Mesangial cell (primary cell): Measurements from ENCODE around the gene UBL4B. TPM values are rescaled to one million over a fixed set of nuclear protein-coding genes. Genes with fewer than 3 reads are reported as not detected.

Source experiments
- total RNA-seq: library from RNA; depleted of rRNA; stranded (reverse); fragments of >200 nt; gene quantifications from 2 replicates; pipeline ENCODE4 v1.2.3, GENCODE V29; 2015

The UBL4B gene, protein sequence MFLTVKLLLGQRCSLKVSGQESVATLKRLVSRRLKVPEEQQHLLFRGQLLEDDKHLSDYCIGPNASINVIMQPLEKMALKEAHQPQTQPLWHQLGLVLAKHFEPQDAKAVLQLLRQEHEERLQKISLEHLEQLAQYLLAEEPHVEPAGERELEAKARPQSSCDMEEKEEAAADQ
- total RNA-seq, result not detected in 2 replicates

DNA sequence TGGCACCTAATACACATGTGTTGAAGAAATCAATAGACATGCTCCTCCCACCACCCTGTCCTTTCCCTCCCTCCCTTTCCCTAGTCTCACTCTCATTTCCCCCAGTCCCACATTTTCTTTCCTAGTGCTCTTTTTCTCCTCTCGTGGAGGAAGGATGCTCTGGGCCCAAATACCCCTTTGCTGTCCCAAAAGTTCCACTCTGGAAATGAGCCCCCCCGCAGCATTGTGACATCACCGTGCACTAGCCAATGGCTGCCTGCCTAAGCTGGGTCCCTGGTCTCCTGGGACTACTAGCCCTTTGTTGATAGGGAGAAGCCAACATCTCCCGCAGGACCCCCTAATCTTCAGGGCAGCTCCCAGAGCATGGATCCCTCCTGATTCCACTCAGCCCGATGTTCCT is at the start of gene UBL4B:
UBL4B (plus strand) TSS at position 301 of the 400 bp plus-strand sequence; CDS start at position 393, 92 bp downstream.

DNA sequence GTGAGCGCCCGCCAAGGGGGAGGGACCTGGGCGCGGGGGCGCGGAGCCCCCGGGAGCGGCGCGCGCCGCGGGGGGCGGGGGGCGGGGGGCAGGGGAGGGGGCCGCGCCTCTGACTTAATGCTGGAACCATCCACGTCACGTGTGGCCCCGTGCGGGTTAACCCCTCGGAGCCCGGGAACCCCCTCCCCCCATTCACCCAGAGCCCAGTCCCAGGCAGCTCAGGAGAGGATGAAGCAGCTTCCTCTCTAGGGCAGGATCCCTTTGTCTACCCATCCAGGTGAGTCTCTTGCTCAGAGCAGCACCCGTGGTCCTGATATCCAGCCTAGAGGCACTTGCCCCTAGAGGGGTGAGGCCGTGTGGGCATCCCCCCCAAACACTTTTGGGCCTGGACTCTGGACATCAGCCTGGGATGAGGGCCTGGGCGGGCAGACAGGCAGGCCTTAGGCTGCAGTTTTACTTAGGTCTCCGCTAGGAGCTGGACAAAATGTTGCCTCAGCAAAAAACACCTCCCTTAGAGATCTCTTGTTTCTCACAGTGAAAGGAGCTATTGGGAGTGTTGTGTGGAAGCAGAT is 41.5 kb upstream of the UBL4B start, which contains the start of gene ALX3:
ALX3 (minus strand) TSS at position 2 of the 572 bp plus-strand sequence. CDS start 60 bp downstream, outside the sequence.

DNA sequence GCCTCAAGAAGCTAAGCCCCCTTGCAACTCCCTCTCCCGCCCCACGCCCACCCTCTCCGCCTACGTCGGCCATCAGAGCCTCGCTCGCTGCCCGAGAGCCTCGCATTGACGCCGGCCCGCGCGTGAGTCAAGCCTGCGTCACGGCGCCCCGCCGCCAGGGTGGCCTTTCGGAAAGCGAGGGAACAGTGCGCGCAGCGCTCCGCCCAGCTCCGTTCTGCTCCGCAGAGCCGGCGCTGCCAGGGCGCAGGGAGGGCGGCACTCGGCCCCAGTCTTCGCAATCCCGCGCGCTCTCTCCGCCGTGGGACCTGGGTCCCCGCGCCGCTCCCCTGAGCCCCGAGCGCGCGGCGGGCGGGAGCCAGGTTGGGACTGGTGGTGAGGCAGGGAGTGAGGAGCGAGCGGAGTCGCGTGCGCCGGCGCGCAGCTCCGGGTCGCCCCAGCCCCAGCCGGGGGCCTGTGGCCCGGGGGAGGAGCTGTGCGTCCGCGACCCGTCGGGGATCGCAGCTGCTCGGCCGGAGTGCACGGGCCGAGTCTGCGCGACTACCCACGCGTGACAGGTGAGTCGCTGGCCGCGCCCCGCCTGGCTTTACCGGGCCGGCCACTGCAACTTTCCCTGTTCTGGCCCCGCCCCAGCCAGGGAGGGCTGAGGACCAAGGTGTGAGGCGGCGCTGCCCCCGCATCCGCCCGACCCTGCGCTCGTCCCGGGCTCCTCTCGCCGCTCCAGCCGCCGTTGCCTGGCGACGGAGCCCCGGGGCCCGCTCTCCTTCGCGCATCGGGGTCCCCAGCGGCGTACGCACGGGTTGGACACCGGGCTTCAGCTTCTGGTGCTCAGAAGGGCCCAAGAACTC is 38.3 kb downstream of the UBL4B start, which contains the start of gene SLC6A17:
SLC6A17 (plus strand) TSS at position 165 of the 845 bp plus-strand sequence. CDS start 16,436 bp downstream, outside the sequence.

Other genes starting within 250 kb of the UBL4B start
- 16.1 and 22.7 TPM in 2 replicates for gene CSF1, start 201.6 kb upstream of the UBL4B start, total RNA-seq
- gene AHCYL1, start 127.7 kb upstream of the UBL4B start, total RNA-seq, result 43.5 and 64.5 TPM in 2 replicates
- gene STRIP1, start 77.8 kb upstream of the UBL4B start, total RNA-seq, result 25.9 and 32.6 TPM in 2 replicates
- gene ALX3, start 41.8 kb upstream of the UBL4B start, total RNA-seq, result not detected in 2 replicates
- gene SLC6A17, start 38.1 kb downstream of the UBL4B start, total RNA-seq, result under 0.01 TPM in 2 replicates
- 1.6 and 4.1 TPM in 2 replicates for gene KCNC4, start 97.9 kb downstream of the UBL4B start, total RNA-seq
- 26.1 and 27.4 TPM in 2 replicates for gene RBM15, start 226.9 kb downstream of the UBL4B start, total RNA-seq